Stimulated activated CD4-positive, alpha-beta T cell treated with anti-CD3 and anti-CD28 coated beads, Interleukin-15, amount 100 ng/mL, for 48 hours (primary cell): ENCODE measurements around the gene PRDM9.
"Not testable (repeated sequence)": the region's sequence is repeated elsewhere in the genome, so short reads cannot be mapped to it uniquely, and the experiment has no call there.

Experiments
- DNase-seq, 2 donors: peaks; one replicate each; pipeline ENCODE4 v3.0.0-alpha.2; 2020; ENCODE audit warnings: low read depth in 2 of 2

Gene PRDM9

DNA sequence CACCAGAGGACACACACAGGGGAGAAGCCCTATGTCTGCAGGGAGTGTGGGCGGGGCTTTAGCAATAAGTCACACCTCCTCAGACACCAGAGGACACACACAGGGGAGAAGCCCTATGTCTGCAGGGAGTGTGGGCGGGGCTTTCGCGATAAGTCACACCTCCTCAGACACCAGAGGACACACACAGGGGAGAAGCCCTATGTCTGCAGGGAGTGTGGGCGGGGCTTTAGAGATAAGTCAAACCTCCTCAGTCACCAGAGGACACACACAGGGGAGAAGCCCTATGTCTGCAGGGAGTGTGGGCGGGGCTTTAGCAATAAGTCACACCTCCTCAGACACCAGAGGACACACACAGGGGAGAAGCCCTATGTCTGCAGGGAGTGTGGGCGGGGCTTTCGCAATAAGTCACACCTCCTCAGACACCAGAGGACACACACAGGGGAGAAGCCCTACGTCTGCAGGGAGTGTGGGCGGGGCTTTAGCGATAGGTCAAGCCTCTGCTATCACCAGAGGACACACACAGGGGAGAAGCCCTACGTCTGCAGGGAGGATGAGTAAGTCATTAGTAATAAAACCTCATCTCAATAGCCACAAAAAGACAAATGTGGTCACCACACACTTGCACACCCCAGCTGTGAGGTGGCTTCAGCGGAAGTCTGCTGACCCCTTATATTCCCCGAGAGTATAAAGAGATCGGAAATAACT lies 20.0 kb downstream of the PRDM9 start:
- DNase-seq = not testable (repeated sequence)

DNA sequence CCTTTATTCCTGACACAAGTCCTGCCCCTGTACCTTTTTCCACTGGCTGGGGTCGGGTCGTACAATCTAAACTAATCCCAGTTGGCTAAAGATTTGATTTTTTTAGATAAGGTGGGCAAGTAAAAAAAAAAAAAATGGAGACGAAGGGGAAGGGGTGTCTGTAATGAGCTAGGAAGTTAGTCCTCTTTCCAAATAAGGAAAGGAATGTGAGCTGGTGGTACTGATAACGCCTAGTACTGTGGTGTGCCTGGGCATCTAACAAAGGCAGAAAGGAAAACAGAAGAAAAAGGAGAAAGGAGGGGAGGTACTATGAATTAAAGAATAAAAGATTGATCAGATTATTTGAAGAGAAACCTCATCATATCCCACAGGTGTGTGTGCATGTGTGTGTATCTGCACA lies 21.3 kb downstream of the PRDM9 start:
- no peak for DNase-seq

DNA sequence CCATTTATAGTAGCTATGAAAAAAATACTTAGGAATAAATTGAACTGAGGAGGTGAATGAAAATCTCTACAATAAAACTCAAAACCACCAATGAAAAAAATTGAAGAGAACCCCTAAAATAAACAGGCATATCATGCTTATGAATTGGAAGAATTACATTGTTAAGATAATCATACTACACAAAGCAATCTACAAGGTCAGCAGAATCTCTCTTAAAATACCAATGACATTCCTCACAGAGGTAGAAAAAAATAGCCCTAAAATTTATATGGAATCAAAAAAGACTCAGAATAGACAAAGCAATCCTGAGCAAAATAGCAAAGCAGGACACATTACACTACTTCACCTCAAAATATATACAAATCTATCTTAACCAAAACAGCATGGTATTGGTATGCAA lies 23.2 kb downstream of the PRDM9 start:
- DNase-seq = no peak

DNA sequence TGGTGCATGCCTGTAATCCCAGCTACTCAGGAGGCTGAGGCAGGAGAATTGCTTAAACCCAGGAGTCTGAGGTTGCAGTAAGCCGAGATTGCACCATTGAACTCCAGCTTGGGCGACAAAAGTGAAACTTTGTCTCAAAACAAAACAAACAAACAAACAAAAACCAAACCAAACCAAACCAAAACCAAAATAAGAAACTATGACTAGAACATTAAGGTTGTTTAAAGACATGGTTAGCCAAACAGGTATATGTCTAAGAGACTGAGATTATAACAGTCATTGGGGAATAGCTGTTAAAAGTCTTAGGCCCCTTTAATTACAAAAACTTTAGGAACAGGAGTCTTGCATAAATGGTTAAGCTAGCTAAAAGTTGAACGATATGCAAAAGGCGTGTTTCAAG lies 63.6 kb downstream of the PRDM9 start:
- DNase-seq = no peak
